HG03571 (cell line): Measurements from ENCODE around the gene SAMD11.

Source experiments
- ATAC-seq: cut with Tn5 transposase; IDR thresholded peaks from one replicate; pipeline ENCODE4 v1.9.1; 2021; ENCODE audit not compliant: unreplicated experiment

The SAMD11 gene

DNA sequence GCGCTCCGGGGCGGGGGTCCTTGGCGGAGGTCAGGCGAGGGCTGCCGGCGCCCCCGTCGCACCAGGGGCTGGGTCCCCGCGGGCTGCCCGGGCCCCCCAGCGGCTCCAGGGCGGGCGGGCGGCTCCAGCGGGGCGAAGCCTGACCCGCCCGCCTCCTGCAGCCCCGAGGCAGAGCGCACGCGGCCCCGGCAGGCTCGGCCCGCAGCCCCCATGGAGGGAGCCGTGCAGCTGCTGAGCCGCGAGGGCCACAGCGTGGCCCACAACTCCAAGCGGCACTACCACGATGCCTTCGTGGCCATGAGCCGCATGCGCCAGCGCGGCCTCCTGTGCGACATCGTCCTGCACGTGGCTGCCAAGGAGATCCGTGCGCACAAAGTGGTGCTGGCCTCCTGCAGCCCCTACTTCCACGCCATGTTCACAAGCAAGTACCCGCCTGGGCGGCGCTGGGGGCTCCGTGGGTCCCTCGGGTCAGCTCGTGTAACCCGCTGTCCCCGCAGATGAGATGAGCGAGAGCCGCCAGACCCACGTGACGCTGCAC, 37.5 kb downstream of the SAMD11 start:
- no peak for ATAC-seq

- ATAC-seq, result no peak
Measured at GRCh38 chr1:962381-963300, 38.9 kb downstream of the SAMD11 start.

DNA sequence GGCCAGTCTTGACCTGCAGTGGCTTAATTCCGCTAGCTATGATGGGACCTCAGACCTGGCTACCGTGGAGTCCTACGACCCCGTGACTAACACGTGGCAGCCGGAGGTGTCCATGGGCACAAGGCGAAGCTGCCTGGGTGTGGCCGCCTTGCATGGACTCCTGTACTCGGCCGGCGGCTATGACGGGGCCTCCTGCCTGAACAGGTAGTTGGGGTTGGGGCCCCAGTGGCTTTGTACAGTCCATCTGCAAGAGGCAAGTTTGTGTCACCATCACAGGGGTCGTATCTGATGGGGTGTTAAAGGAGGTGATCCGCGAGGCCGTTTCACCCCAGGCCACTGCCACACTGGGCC, 39.6 kb downstream of the SAMD11 start:
- no peak for ATAC-seq

- ATAC-seq, result no peak
Measured at GRCh38 chr1:963746-964525, 40.2 kb downstream of the SAMD11 start.

- no peak for ATAC-seq
Measured at GRCh38 chr1:964691-965525, 41.2 kb downstream of the SAMD11 start.

- ATAC-seq, result no peak
Measured at GRCh38 chr1:965526-966134, 41.9 kb downstream of the SAMD11 start.

DNA sequence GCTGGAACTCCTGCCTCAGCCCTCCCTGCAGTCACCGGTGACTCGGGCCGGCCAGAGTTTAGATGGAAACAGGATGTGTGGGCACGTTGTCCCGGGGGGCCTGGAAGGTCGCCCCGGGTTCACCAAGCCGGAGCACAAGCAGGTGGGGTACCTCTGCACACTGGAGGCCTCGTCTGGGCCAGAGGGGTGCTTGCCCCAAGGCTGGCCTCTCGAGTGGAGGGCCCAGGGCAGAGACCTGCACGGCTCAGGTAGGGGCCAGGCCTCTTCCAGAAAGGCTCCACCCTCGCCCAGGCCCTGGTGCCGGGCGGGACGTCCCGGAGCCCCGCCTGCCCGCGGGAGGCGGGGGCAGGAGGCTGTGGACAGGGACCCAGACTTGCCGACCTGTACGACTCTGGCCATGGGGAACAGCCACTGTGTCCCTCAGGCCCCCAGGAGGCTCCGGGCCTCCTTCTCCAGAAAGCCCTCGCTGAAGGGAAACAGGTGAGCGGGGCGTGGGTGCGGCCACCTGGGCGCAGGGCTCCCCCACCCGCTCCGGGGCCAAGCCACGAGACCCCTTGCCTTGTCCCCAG, 42.5 kb downstream of the SAMD11 start, which contains the start of gene PLEKHN1:
TSS of gene PLEKHN1 (plus strand) at position 348 of the 569 bp plus-strand sequence. CDS start at position 398, 50 bp downstream.
- ATAC-seq, result peak; percentile 16

GRCh38 chr1:966704-967300, 43.1 kb downstream of the SAMD11 start:
- ATAC-seq, result peak; percentile 52

DNA sequence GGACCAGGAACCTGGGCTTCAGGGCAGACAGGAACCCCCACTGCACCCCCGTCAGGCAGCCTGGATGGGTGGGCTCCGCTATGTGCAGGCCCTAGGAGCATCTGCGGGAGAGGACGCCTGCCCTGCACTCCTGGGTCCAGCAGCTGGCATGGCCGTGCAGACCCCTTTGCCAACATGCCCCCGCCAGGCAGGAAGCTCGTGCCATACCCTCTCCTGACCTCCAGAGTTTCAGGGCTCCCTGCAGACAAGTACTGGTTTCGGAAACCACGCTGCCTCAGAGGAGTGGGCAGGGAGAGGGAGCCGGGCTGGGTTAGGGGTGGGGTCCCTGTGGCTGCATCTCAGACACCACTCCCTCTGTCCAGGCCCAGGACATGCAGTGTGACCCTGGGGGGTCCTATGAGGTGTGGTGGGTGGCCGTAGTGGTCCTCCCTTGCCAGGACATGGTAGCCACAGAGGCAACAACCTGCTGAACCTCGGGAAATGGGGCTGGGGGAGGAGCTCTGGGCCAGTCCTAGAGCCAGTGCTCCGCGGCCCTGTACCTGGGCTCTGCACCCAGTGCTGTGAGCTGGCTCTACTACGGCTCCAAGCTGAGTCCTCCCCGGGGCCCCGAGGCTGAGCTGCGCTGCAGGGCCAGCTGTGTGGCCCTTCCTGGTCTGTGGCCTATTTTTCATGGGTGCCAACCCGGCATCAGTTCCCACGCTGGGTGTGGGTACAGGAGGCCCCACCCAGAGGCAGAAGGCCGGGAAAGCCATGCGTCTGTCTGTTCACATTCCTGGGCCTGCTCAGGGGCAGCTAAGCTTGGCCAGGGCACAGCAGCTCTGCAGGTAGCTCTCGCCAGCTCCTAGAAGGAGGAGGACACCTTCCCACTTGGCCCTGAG, 44.0 kb downstream of the SAMD11 start:
- ATAC-seq, result no peak

- ATAC-seq, result no peak
Measured at GRCh38 chr1:969260-969855, 45.6 kb downstream of the SAMD11 start.

DNA sequence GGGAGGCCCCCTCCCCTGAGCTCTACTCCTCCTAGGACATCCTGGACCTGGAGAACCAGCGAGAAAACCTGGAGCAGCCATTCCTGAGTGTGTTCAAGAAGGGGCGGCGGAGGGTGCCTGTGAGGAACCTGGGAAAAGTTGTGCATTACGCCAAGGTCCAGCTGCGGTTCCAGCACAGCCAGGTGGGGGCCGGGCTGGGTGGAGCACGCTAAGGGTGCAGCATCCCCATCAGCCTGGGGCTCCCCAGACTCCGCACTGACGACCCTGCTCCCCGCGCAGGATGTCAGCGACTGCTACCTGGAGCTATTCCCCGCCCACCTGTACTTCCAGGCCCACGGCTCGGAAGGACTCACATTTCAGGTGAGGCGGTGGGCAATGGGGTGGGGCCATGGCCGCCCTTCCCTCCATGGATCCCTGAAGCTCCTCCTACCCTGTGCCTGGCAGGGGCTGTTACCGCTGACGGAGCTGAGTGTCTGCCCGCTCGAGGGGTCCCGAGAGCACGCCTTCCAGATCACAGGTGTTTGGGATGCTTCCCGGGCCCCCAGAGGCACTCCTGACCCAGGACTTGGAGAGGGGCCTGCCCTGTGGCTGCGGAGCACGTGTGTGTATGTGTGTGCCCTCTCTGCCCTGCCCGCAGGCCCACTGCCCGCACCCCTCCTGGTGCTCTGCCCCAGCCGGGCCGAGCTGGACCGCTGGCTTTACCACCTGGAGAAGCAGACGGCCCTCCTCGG, 46.7 kb downstream of the SAMD11 start:
- no peak for ATAC-seq

DNA sequence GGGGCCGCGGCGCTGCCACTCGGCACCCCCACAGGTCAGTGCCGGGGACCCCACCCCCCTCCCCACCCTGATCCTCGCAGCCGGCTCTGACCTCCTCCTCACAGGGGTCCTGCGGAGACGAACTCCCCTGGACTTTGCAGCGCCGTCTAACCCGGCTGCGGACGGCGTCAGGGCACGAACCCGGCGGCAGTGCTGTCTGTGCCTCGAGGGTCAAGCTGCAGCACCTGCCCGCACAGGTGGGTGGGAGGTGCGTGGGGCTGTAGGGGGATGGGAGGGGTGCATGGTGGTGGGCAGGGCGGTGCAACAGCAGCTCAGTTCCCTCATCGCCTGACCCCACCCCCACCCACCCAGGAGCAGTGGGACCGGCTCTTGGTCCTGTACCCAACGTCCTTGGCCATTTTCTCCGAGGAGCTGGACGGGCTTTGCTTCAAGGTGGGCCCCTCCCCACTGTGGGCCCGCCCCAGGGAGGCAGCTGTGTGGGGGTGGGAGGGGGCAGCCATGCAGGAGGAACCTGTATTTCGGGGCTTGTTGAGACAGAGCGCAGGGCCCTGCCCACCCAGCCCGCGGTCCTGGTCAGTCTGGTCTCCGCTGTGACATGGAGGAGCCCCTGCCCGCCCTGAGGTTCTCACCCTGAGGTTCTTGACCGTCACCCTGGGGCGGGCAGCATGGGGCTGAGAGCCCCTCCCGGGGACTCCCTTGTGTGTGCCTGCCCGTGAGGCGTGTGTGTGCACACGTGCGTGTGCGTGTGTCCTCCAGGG, 47.4 kb downstream of the SAMD11 start:
- ATAC-seq, result no peak

GRCh38 chr1:971751-972506, 48.2 kb downstream of the SAMD11 start:
- no peak for ATAC-seq

GRCh38 chr1:972726-973458, 49.2 kb downstream of the SAMD11 start:
- no peak for ATAC-seq

DNA sequence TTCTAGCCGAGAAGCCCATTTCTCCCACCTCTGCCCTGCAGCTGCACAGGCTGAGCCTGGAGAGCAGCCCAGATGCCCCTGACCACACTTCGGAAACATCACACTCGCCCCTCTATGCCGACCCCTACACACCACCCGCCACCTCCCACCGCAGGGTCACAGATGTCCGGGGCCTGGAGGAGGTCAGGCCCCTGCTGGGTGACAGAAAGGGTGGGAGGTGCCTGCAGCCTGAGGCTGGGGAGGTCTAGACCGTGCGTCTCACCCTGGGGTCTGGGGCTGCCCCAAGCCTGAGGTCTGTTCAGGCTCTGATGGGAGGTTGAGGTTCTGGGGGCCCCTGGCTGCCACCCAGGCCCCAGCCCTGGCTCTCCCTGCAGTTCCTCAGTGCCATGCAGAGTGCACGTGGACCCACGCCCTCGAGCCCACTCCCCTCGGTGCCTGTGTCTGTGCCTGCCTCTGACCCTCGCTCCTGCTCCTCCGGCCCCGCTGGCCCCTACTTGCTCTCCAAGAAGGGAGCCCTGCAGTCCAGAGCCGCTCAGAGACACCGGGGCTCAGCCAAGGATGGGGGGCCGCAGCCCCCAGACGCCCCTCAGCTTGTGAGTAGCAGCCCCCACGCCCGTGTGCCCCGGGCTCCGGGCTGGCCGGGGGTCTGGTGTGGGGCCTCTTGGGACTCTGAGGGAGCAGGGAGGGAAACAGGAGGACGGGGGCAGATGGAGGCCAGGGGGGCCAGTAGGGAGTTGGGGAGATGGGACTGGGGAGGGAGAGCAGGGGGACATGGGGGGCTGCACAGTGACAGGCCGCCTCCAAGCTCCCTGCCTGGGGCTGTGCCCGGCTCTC, 50.0 kb downstream of the SAMD11 start:
- ATAC-seq, result no peak
